ENCODE results near the gene REV3L.

The REV3L gene

DNA sequence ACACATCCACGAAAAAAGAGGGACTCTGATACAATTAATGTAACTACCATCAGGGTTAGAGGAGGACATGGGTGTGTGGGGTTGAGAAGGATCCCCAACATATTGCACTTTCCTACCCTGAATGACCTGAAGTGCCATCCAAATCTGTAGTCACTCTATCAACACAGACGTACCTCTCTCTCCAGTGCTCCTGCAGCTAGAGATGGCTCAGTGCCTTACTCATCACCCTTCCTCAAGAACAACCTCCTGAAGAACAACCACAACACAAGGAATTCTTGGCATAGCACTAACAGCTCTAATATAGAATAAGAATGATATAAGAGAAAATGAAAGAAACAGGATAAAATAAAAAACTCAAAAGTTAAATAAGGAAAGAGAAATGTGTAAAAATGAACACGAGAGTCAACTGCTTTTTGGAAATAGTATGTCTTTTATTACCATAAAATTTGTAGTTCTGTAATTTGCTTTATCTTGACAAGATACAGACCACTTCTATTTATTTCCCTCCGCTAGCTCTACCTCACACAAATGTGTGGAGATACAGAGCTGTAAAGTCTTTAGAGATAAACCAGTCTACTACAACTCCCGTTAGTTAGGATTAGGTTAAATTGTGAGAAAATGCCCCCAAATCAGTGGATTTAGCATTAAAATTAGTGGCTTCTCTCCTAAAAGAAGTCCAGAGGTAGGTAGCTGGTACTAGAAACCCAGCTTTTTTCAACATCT is 63.9 kb downstream of the REV3L start:
- no peak overlapping the region for H3K9ac ChIP-seq
- H3K4me2 ChIP-seq = no peak overlapping the region
- no peak overlapping the region for H3K4me3 ChIP-seq
- no peak overlapping the region for H3K27ac ChIP-seq
- H4K20me1 ChIP-seq = peaks cover 38% of the 10 kb centered on the region; the same call in 1 of the 2 replicates
- no peaks in the 10 kb centered on the region for H3K4me1 ChIP-seq
- H3K27me3 ChIP-seq = no peaks in the 10 kb centered on the region
- TF ChIP-seq Cebpa-rat (IDR thresholded peaks at IDR 0.05) = no peak
- H3K36me3 ChIP-seq = peaks cover 18% of the 10 kb centered on the region
- 0 out of 2 replicates have a peak, but pooled peaks cover 7% of the 10 kb centered on the region for H3K9me3 ChIP-seq

DNA sequence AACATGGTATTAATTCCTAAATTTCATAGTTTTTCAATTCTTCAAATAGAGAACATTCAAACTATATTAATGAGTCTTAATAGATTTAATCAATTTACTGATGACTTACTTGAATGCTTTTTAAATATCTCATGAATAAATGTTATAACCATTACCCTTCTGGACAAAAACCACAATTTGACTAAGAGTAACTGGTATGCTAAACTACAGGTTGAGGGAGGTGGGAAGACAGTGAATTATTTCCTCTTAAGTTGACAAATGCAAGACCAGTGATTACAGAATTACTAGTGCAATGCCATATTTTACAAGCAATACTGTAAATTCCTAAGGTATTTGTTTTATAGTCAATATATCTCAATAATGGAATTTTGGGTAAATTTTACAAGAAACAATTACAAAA is 65.1 kb downstream of the REV3L start:
- H3K9me3 ChIP-seq = 0 out of 2 replicates have a peak, but pooled peaks cover 7% of the 10 kb centered on the region
- no peaks in the 10 kb centered on the region for H3K4me1 ChIP-seq
- H3K36me3 ChIP-seq = peaks cover 25% of the 10 kb centered on the region
- no peak overlapping the region for H3K4me3 ChIP-seq
- H3K27ac ChIP-seq = no peak overlapping the region
- no peak for TF ChIP-seq Cebpa-rat (IDR thresholded peaks at IDR 0.05)
- H4K20me1 ChIP-seq = peaks cover 27% of the 10 kb centered on the region; the same call in 1 of the 2 replicates
- H3K4me2 ChIP-seq = no peak overlapping the region
- no peak overlapping the region for H3K9ac ChIP-seq
- no peaks in the 10 kb centered on the region for H3K27me3 ChIP-seq

GRCh38 chr6:111417181-111417585 is 65.8 kb downstream of the REV3L start:
- Histone ChIP-seq H3K27me3 (no peaks in the 10 kb centered on the region), H3K9me3 (0 out of 2 replicates have a peak, but pooled peaks cover 7% of the 10 kb centered on the region), H3K4me3 (no peak overlapping the region), H3K27ac (no peak overlapping the region), H4K20me1 (peaks cover 26% of the 10 kb centered on the region; the same call in 1 of the 2 replicates), H3K9ac (no peak overlapping the region), H3K36me3 (peaks cover 25% of the 10 kb centered on the region), H3K4me1 (peaks cover 6% of the 10 kb centered on the region), H3K4me2 (no peak overlapping the region)
- no peak for TF ChIP-seq Cebpa-rat (IDR thresholded peaks at IDR 0.05)

GRCh38 chr6:111416529-111416928 is 66.5 kb downstream of the REV3L start:
- 0 out of 2 replicates have a peak, but pooled peaks cover 7% of the 10 kb centered on the region for H3K9me3 ChIP-seq

DNA sequence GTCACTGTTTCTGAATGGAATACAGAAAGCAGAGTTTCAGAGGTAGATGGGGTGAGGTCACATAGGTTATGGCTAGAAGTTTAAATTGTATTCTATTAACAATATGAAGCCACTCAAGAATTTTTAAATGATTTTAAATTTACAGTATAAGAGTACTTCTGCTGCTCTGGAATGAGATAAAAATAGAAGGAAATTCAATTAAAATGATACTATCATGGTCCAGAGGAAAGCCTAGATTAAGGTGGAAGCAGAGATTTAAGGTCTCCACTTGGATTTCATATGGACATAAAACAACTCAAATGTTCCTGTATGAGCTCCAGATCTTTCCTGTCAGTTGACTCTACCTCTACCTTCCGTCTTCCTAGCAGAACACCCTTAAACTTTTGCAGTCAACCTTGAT is 68.6 kb downstream of the REV3L start:
- no peak overlapping the region for H3K27ac ChIP-seq
- H3K4me1 ChIP-seq = peaks cover 29% of the 10 kb centered on the region
- no peak overlapping the region for H3K4me2 ChIP-seq
- TF ChIP-seq Cebpa-rat (IDR thresholded peaks at IDR 0.05) = no peak
- no peaks in the 10 kb centered on the region for H3K27me3 ChIP-seq
- no peak overlapping the region for H3K9ac ChIP-seq
- no peaks in the 10 kb centered on the region for H3K9me3 ChIP-seq
- peaks cover 26% of the 10 kb centered on the region; the same call in 1 of the 2 replicates for H4K20me1 ChIP-seq
- H3K36me3 ChIP-seq = peaks cover 40% of the 10 kb centered on the region
- no peak overlapping the region for H3K4me3 ChIP-seq

More at GRCh38 chr6:111416529-111416928, 66.5 kb downstream of the REV3L start:
- Histone ChIP-seq H3K27ac (no peak overlapping the region), H4K20me1 (peaks cover 26% of the 10 kb centered on the region; the same call in 1 of the 2 replicates), H3K4me3 (no peak overlapping the region), H3K4me1 (peaks cover 10% of the 10 kb centered on the region), H3K4me2 (no peak overlapping the region), H3K27me3 (no peaks in the 10 kb centered on the region), H3K36me3 (peaks cover 25% of the 10 kb centered on the region), H3K9ac (no peak overlapping the region)
- no peak for TF ChIP-seq Cebpa-rat (IDR thresholded peaks at IDR 0.05)

GRCh38 chr6:111411978-111412566 is 70.9 kb downstream of the REV3L start:
- no peaks in the 10 kb centered on the region for H3K27me3 ChIP-seq
- H3K9ac ChIP-seq = no peak overlapping the region
- no peak for TF ChIP-seq Cebpa-rat (IDR thresholded peaks at IDR 0.05)
- H4K20me1 ChIP-seq = peaks cover 6% of the 10 kb centered on the region; the same call in 1 of the 2 replicates
- peaks cover 56% of the 10 kb centered on the region for H3K36me3 ChIP-seq
- no peaks in the 10 kb centered on the region for H3K9me3 ChIP-seq
- H3K27ac ChIP-seq = no peak overlapping the region
- H3K4me1 ChIP-seq = peaks cover 29% of the 10 kb centered on the region
- no peak overlapping the region for H3K4me3 ChIP-seq
- no peak overlapping the region for H3K4me2 ChIP-seq

DNA sequence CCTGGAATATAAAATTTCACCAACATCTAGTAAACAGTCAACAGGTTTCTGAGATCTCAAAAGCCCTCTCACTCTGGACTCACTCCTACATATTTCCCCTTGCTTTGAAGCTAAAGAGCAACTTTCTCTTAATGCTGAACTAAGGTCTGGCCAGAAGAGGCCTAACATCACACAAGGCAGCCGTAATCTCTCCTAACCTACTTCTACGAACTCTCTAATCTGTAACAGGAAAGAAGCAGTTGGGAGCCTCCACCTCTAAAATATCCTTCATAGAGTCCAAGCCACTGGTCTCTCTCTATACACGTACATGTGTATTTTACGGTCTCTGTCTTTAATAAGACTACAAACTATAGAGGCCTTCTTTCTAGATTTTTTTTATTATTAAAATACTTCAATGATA is 72.0 kb downstream of the REV3L start:
- no peaks in the 10 kb centered on the region for H3K9me3 ChIP-seq
- no peaks in the 10 kb centered on the region for H3K27me3 ChIP-seq
- H3K9ac ChIP-seq = no peak overlapping the region
- H3K4me3 ChIP-seq = no peak overlapping the region
- TF ChIP-seq Cebpa-rat (IDR thresholded peaks at IDR 0.05) = no peak
- peak overlapping the region; percentile 63 for H3K4me2 ChIP-seq
- peaks cover 35% of the 10 kb centered on the region for H3K4me1 ChIP-seq
- H3K36me3 ChIP-seq = peaks cover 56% of the 10 kb centered on the region
- no peaks in the 10 kb centered on the region for H4K20me1 ChIP-seq
- peak overlapping the region; percentile 42; the same call in 1 of the 2 replicates for H3K27ac ChIP-seq

DNA sequence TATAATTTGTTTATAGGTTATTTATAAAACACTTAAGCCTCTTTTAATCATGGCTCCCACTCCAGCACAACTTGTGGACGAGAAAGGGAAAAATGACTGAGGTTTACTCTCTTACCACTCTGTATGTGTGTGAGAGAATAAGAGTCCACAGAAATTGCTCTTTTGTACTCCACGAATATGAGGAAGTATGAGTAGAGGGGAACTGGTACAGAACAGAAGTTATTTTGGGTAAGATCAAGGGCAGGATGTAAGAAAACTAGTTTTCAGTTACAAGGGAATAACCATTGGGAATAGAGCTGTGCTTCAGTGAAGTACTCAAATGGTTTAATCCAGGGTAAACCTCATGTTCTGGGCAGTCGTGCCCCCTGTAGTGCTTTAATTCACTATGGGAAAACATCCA is 72.6 kb downstream of the REV3L start:
- Histone ChIP-seq H3K4me3 (no peak overlapping the region), H3K27me3 (no peaks in the 10 kb centered on the region), H3K9me3 (no peaks in the 10 kb centered on the region; the same call in 1 of the 2 replicates), H3K27ac (peak overlapping the region; percentile 42; the same call in 1 of the 2 replicates), H3K4me1 (peaks cover 37% of the 10 kb centered on the region), H3K36me3 (peaks cover 51% of the 10 kb centered on the region), H4K20me1 (no peaks in the 10 kb centered on the region), H3K4me2 (peak overlapping the region; percentile 63), H3K9ac (no peak overlapping the region)
- no peak for TF ChIP-seq Cebpa-rat (IDR thresholded peaks at IDR 0.05)

- Histone ChIP-seq H3K4me1 (peaks cover 37% of the 10 kb centered on the region), H3K4me2 (no peak overlapping the region), H3K36me3 (peaks cover 49% of the 10 kb centered on the region), H4K20me1 (no peaks in the 10 kb centered on the region), H3K9ac (no peak overlapping the region), H3K27me3 (no peaks in the 10 kb centered on the region), H3K4me3 (no peak overlapping the region), H3K9me3 (peaks cover 9% of the 10 kb centered on the region), H3K27ac (no peak overlapping the region)
- no peak for TF ChIP-seq Cebpa-rat (IDR thresholded peaks at IDR 0.05)
Observed at GRCh38 chr6:111409430-111409829, 73.6 kb downstream of the REV3L start.

DNA sequence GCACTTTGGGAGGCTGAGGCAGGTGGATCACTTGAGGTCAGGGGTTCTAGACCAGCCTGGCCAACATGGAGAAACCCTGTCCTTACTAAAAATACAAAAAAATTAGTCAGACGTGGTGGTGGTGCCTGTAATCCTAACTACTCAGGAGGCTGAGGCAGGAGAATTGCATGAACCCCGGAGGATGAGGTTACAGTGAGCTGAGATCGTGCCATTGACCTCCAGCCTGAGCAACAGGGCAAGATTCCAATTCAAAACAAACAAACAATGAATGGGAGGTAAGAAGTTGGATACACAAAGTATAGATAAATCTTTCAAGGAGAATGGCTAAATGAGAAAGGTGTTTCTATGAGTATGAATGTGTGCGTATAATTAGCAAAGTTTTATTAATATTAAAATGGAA is 75.3 kb downstream of the REV3L start:
- H4K20me1 ChIP-seq = no peaks in the 10 kb centered on the region
- peaks cover 56% of the 10 kb centered on the region for H3K36me3 ChIP-seq
- no peak overlapping the region for H3K9ac ChIP-seq
- H3K9me3 ChIP-seq = peaks cover 22% of the 10 kb centered on the region
- peaks cover 36% of the 10 kb centered on the region for H3K4me1 ChIP-seq
- H3K27me3 ChIP-seq = no peaks in the 10 kb centered on the region
- no peak for TF ChIP-seq Cebpa-rat (IDR thresholded peaks at IDR 0.05)
- no peak overlapping the region for H3K27ac ChIP-seq
- H3K4me3 ChIP-seq = no peak overlapping the region
- H3K4me2 ChIP-seq = no peak overlapping the region

All from BLaER1 (cell line).